GM18498 (cell line): Measurements from ENCODE around the gene MYO9B.
"Not testable (repeated sequence)": the region's sequence is repeated elsewhere in the genome, so short reads cannot be mapped to it uniquely, and the experiment has no call there.

Experiments used
- ATAC-seq: cut with Tn5 transposase; IDR thresholded peaks from one replicate; pipeline ENCODE4 v1.9.1; 2021; ENCODE audit warnings: mild to moderate bottlenecking, moderate library complexity; ENCODE audit not compliant: unreplicated experiment

The MYO9B gene

GRCh38 chr19:17172624-17173345 lies 97.2 kb downstream of the MYO9B start:
- ATAC-seq: no peak

GRCh38 chr19:17178291-17178690 lies 102.7 kb downstream of the MYO9B start:
- ATAC-seq: no peak

- ATAC-seq: no peak
Observed at GRCh38 chr19:17180997-17181702, 105.6 kb downstream of the MYO9B start.

GRCh38 chr19:17183271-17183761 lies 107.7 kb downstream of the MYO9B start:
- ATAC-seq: no peak

GRCh38 chr19:17183858-17184321 lies 108.3 kb downstream of the MYO9B start:
- ATAC-seq: no peak

GRCh38 chr19:17184371-17184841 lies 108.8 kb downstream of the MYO9B start:
- no peak for ATAC-seq

- ATAC-seq: no peak
Observed at GRCh38 chr19:17185590-17185989, 110.0 kb downstream of the MYO9B start.

- not testable (repeated sequence) for ATAC-seq
Observed at GRCh38 chr19:17191736-17192135, 116.2 kb downstream of the MYO9B start.

- no peak for ATAC-seq
Observed at GRCh38 chr19:17192751-17193150, 117.2 kb downstream of the MYO9B start.

GRCh38 chr19:17194608-17195007 lies 119.0 kb downstream of the MYO9B start:
- ATAC-seq: no peak

- no peak for ATAC-seq
Observed at GRCh38 chr19:17195106-17195505, 119.5 kb downstream of the MYO9B start.

- no peak for ATAC-seq
Observed at GRCh38 chr19:17196610-17197009, 121.0 kb downstream of the MYO9B start.

- no peak for ATAC-seq
Observed at GRCh38 chr19:17197666-17198065, 122.1 kb downstream of the MYO9B start.

- no peak for ATAC-seq
Observed at GRCh38 chr19:17200408-17201079, 125.0 kb downstream of the MYO9B start.

- no peak for ATAC-seq
Observed at GRCh38 chr19:17202249-17202648, 126.7 kb downstream of the MYO9B start.

GRCh38 chr19:17202713-17203112 lies 127.1 kb downstream of the MYO9B start:
- no peak for ATAC-seq

GRCh38 chr19:17205237-17206140 lies 129.9 kb downstream of the MYO9B start:
- ATAC-seq: no peak

- ATAC-seq: no peak
Observed at GRCh38 chr19:17206736-17207581, 131.4 kb downstream of the MYO9B start.
